DMS79 (cell line): ENCODE measurements around the gene S100G.

Experiments used
- DNase-seq: peaks from one replicate; lab custom pipeline; 2025; lab: John Stamatoyannopoulos, UW

The S100G gene

GRCh38 chrX:16651391-16652024 lies 1.6 kb downstream of the S100G start:
- DNase-seq = no peak

- DNase-seq = no peak
Measured at GRCh38 chrX:16653424-16653823, 3.5 kb downstream of the S100G start.

- DNase-seq = no peak
Measured at GRCh38 chrX:16654093-16654492, 4.1 kb downstream of the S100G start.

- DNase-seq = no peak
Measured at GRCh38 chrX:16658284-16658683, 8.3 kb downstream of the S100G start.

- no peak for DNase-seq
Measured at GRCh38 chrX:16659321-16659720, 9.4 kb downstream of the S100G start.

GRCh38 chrX:16661495-16661894 lies 11.5 kb downstream of the S100G start:
- no peak for DNase-seq

GRCh38 chrX:16662402-16662801 lies 12.4 kb downstream of the S100G start:
- no peak for DNase-seq

- DNase-seq = no peak
Measured at GRCh38 chrX:16664074-16664473, 14.1 kb downstream of the S100G start.

GRCh38 chrX:16664626-16665025 lies 14.7 kb downstream of the S100G start:
- no peak for DNase-seq

- DNase-seq = no peak
Measured at GRCh38 chrX:16665089-16665488, 15.1 kb downstream of the S100G start.

- no peak for DNase-seq
Measured at GRCh38 chrX:16666541-16666940, 16.6 kb downstream of the S100G start.

GRCh38 chrX:16671005-16671404 lies 21.0 kb downstream of the S100G start:
- no peak for DNase-seq

GRCh38 chrX:16678689-16679088 lies 28.7 kb downstream of the S100G start:
- DNase-seq = no peak

GRCh38 chrX:16683007-16683664 lies 33.2 kb downstream of the S100G start:
- DNase-seq = no peak

GRCh38 chrX:16687514-16687913 lies 37.6 kb downstream of the S100G start:
- DNase-seq = no peak

GRCh38 chrX:16695079-16695676 lies 45.2 kb downstream of the S100G start:
- no peak for DNase-seq

- DNase-seq = no peak
Measured at GRCh38 chrX:16696956-16697355, 47.0 kb downstream of the S100G start.

GRCh38 chrX:16699389-16699788 lies 49.4 kb downstream of the S100G start:
- DNase-seq = no peak

- DNase-seq = no peak
Measured at GRCh38 chrX:16700734-16701133, 50.8 kb downstream of the S100G start.

- DNase-seq = no peak
Measured at GRCh38 chrX:16702700-16703599, 53.0 kb downstream of the S100G start.
